Measurements from ENCODE around the gene IL4R. TPM values are rescaled to one million over a fixed set of nuclear protein-coding genes. Genes with fewer than 3 reads are reported as not detected.

IL4R gene
- total RNA-seq, 3 donors from 2014 or later: 18.7 to 53.4 (median 51.8) TPM

GRCh38 chr16:27363797-27364196, 50.0 kb downstream of the IL4R start:
- peak overlapping the region in 1 of 2 donors; percentile 17 for H3K27ac ChIP-seq
- intact Hi-C loops (cut with DNase I; ENCODE audit: low total_unique reads): no loop called here
- no peaks in the 10 kb centered on the region for H3K36me3 ChIP-seq

GRCh38 chr16:27364493-27365141, 50.8 kb downstream of the IL4R start:
- no peak for DNase-seq (ENCODE audit: low spot score in 2 of 2)
- Histone ChIP-seq H3K4me3 (no peak overlapping the region), H3K4me1 (no peaks in the 10 kb centered on the region), H3K9me3 (no peaks in the 10 kb centered on the region), H3K27ac (peak overlapping the region in 1 of 2 donors; percentile 17), H3K36me3 (no peaks in the 10 kb centered on the region), H3K27me3 (no peaks in the 10 kb centered on the region)
- TF ChIP-seq CTCF (IDR thresholded peaks at IDR 0.05) (no peak), POLR2AphosphoS5 (IDR thresholded peaks at IDR 0.05) (no peak), POLR2A (IDR thresholded peaks at IDR 0.05) (no peak)
- intact Hi-C loops (cut with DNase I; ENCODE audit: low total_unique reads): loop anchor here (5.0 kb wide), 1 partner anchor 407 kb away; no protein-coding TSS in a partner anchor

More at GRCh38 chr16:27363797-27364196, 50.0 kb downstream of the IL4R start:
- Histone ChIP-seq H3K27me3 (no peaks in the 10 kb centered on the region), H3K4me3 (no peak overlapping the region), H3K4me1 (no peaks in the 10 kb centered on the region), H3K9me3 (no peaks in the 10 kb centered on the region)
- peak in 1 of 2 donors; percentile 59 for DNase-seq (ENCODE audit: low spot score in 2 of 2)
- TF ChIP-seq POLR2AphosphoS5 (IDR thresholded peaks at IDR 0.05): peak in 1 of 3 donors; percentile 12
- TF ChIP-seq POLR2A (IDR thresholded peaks at IDR 0.05): no peak
- no peak for TF ChIP-seq CTCF (IDR thresholded peaks at IDR 0.05)

DNA sequence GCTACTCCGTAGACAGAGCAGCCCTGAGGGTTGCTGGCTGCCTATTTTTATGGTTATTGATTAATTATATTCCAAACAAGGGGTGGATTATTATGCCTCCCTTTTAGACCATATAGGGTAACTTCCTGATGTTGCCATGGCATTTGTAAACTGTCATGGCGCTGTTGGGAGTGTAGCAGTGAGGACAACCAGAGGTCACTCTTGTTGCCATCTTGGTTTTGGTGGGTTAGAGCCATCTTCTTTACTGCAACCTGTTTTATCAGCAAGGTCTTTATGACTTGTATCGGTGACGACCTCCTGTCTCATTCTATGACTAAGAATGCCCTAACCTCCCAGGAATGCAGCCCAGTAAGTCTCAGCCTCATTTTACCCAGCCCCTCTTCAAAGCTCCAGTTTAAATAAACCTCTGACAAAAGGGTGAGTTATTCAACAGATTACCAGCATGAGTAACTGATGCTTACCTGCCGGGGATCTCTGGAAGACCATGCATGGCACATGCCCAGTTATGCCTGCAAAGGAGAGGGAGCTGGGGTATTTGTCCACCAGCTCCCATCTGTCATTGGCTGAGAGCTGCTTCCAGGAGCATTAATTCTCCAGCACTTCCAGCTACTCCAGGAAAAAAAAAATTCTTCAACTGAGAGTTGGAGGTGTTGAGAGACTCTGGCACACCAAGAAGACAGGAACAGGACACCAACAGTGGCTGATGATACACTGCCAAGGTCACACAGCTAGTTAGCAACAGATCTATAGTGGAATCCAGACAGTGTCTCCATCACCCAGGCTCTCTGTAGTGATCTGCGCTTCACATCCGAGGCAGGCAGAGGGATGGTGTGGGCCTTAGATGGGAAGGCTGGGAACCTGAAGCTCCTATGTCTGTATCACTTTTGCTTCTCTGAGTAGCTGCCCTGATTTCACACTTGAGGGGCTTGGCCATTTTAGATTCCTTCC, 51.6 kb downstream of the IL4R start:
- no peaks in the 10 kb centered on the region for H3K9me3 ChIP-seq
- no peaks in the 10 kb centered on the region for H3K36me3 ChIP-seq
- H3K27ac ChIP-seq: peak overlapping the region in 1 of 2 donors; percentile 7
- intact Hi-C loops (cut with DNase I; ENCODE audit: low total_unique reads): loop anchor here (5.0 kb wide), 1 partner anchor 408 kb away; no protein-coding TSS in a partner anchor
- no peak overlapping the region for H3K4me3 ChIP-seq
- no peak for DNase-seq (ENCODE audit: low spot score in 2 of 2)
- no peaks in the 10 kb centered on the region for H3K4me1 ChIP-seq
- no peaks in the 10 kb centered on the region for H3K27me3 ChIP-seq
- TF ChIP-seq CTCF (IDR thresholded peaks at IDR 0.05): no peak
- TF ChIP-seq POLR2AphosphoS5 (IDR thresholded peaks at IDR 0.05): no peak
- no peak for TF ChIP-seq POLR2A (IDR thresholded peaks at IDR 0.05)

- Histone ChIP-seq H3K9me3 (no peaks in the 10 kb centered on the region), H3K4me3 (peak overlapping the region in 1 of 3 donors; percentile 28), H3K27me3 (no peaks in the 10 kb centered on the region), H3K4me1 (no peaks in the 10 kb centered on the region), H3K27ac (peak overlapping the region; percentile 62 to 70), H3K36me3 (no peaks in the 10 kb centered on the region)
- TF ChIP-seq CTCF (IDR thresholded peaks at IDR 0.05) (no peak), POLR2A (IDR thresholded peaks at IDR 0.05) (no peak), POLR2AphosphoS5 (IDR thresholded peaks at IDR 0.05) (no peak)
- no peak for DNase-seq (ENCODE audit: low spot score in 2 of 2)
- intact Hi-C loops (cut with DNase I; ENCODE audit: low total_unique reads): loop anchor here (5.0 kb wide), 1 partner anchor 410 kb away; no protein-coding TSS in a partner anchor
These were observed 53.1 kb downstream of the IL4R start for GRCh38 chr16:27366687-27367460.
